Pons (tissue), 1 donor: ENCODE measurements around the gene LRRC53.

Experiments
- DNase-seq: peaks from one replicate; pipeline ENCODE4 v3.0.0-alpha.2; 2016; ENCODE audit warnings: low spot score

Gene LRRC53

GRCh38 chr1:74430342-74430934 lies 82.0 kb downstream of the LRRC53 start:
- DNase-seq = peak; percentile 11

- DNase-seq = no peak
Measured at GRCh38 chr1:74429580-74429979, 82.8 kb downstream of the LRRC53 start.

- no peak for DNase-seq
Measured at GRCh38 chr1:74427681-74428080, 84.7 kb downstream of the LRRC53 start.

- no peak for DNase-seq
Measured at GRCh38 chr1:74426208-74426937, 86.0 kb downstream of the LRRC53 start.

GRCh38 chr1:74425676-74426075 lies 86.7 kb downstream of the LRRC53 start:
- no peak for DNase-seq

- DNase-seq = no peak
Measured at GRCh38 chr1:74423471-74423870, 88.9 kb downstream of the LRRC53 start.

- no peak for DNase-seq
Measured at GRCh38 chr1:74422421-74423292, 89.8 kb downstream of the LRRC53 start.

GRCh38 chr1:74420467-74420866 lies 91.9 kb downstream of the LRRC53 start:
- DNase-seq = no peak
